OCI-LY7 (cell line): ENCODE data around the gene ADCY5.

Experiments
- CTCF ChIP-seq: fragments of 200-600 bp; sonication (generic); conservative IDR thresholded peaks from 2 replicates; pipeline ENCODE4 v1.5.1; 2014; ENCODE audit warnings: mild to moderate bottlenecking, antibody characterized with exemption, low read length, moderate library complexity, mixed read lengths
- EZH2phosphoT487 ChIP-seq: fragments of 200-600 bp; sonication (generic); IDR thresholded peaks from 2 replicates; pipeline ENCODE4 v1.6.1; 2018; ENCODE audit warnings: low read depth, borderline replicate concordance, mild to moderate bottlenecking, mixed run types, antibody characterized with exemption, low read length, moderate library complexity, mixed read lengths

- TF ChIP-seq CTCF (no peak), EZH2phosphoT487 (no peak)
Measured at GRCh38 chr3:123480428-123480827, 31.5 kb upstream of the ADCY5 start.
